ENCODE results near the gene FANCD2. TPM values are rescaled to one million over a fixed set of nuclear protein-coding genes. Genes with fewer than 3 reads are reported as not detected.
"Not testable (repeated sequence)": the region's sequence is repeated elsewhere in the genome, so short reads cannot be mapped to it uniquely, and the experiment has no call there.

FANCD2 gene
- total and polyA plus RNA-seq, 2 experiments from 2014 or later: 10.9 to 84.3 TPM

GRCh38 chr3:10006048-10006761 lies 20.0 kb upstream of the FANCD2 start:
- no peaks in the 10 kb centered on the region for H3K4me1 ChIP-seq (ENCODE audit: low read depth)
- H3K27ac ChIP-seq: no peak overlapping the region
- H3K27me3 ChIP-seq: no peaks in the 10 kb centered on the region
- peak in 1 of 2 donors; percentile 21 for DNase-seq (ENCODE audit: low read depth in 1 of 2, low spot score in 1 of 2)
- no peaks in the 10 kb centered on the region for H3K36me3 ChIP-seq
- H3K9me3 ChIP-seq (ENCODE audit: low read depth): no peaks in the 10 kb centered on the region
- TF ChIP-seq, protein P1, sequence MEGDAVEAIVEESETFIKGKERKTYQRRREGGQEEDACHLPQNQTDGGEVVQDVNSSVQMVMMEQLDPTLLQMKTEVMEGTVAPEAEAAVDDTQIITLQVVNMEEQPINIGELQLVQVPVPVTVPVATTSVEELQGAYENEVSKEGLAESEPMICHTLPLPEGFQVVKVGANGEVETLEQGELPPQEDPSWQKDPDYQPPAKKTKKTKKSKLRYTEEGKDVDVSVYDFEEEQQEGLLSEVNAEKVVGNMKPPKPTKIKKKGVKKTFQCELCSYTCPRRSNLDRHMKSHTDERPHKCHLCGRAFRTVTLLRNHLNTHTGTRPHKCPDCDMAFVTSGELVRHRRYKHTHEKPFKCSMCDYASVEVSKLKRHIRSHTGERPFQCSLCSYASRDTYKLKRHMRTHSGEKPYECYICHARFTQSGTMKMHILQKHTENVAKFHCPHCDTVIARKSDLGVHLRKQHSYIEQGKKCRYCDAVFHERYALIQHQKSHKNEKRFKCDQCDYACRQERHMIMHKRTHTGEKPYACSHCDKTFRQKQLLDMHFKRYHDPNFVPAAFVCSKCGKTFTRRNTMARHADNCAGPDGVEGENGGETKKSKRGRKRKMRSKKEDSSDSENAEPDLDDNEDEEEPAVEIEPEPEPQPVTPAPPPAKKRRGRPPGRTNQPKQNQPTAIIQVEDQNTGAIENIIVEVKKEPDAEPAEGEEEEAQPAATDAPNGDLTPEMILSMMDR (IDR thresholded peaks at IDR 0.05; ENCODE audit: low read depth, low read length): no peak
- no peak overlapping the region for H3K4me3 ChIP-seq

DNA sequence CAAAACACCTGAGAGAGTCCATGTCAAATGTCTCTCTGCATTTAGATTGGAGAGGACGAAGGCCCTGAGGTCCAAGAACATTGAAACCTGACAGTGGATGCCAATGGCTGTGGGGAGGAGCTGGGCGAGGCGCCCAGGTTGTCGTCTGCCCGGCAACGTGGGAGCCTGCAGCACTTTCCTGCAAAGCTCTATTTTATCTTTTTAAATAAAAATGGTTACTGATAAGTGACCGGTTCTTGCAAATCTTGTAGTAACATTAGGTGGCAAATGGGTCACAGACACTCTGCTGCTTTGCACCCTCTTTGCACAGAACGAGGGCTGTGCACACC lies 19.5 kb upstream of the FANCD2 start:
- no peak overlapping the region for H3K4me3 ChIP-seq
- no peaks in the 10 kb centered on the region for H3K9me3 ChIP-seq (ENCODE audit: low read depth)
- no peaks in the 10 kb centered on the region for H3K27me3 ChIP-seq
- DNase-seq (ENCODE audit: low read depth in 1 of 2, low spot score in 1 of 2): no peak
- H3K36me3 ChIP-seq: no peaks in the 10 kb centered on the region
- TF ChIP-seq, protein P1 (IDR thresholded peaks at IDR 0.05; ENCODE audit: low read depth, low read length): no peak
- H3K4me1 ChIP-seq (ENCODE audit: low read depth): no peaks in the 10 kb centered on the region
- no peak overlapping the region for H3K27ac ChIP-seq

DNA sequence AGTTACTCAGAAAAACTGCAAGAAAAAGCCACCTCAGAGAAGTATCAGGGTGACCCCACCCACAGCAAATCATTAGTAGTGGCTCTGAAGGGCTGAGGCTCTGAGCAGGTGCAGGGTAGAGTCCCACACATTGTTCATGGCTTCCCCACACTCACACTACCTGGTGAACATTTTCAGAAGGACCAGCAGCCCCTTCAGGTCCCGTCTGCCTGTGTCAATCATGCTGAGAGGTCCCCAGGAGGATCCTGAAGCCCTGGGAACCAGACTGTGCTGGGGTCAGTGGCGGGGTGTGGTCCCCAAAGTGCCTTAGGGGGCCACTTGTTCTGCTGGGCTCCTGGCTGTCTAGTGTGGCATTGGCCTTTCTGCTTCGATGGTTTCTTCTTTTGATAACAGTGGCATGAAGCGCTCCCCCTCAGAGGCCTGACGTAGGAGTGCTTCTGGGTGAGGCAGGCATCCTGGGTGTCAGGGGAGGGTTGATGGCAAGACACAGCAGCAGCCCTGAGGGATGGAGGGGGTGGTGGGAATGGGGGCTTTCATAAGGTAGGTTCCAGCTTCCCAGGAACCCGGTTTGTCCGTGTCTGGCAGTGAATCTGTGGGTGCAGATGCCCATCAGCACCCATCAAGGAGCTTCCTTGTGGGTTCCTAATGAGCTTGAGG lies 19.0 kb upstream of the FANCD2 start:
- TF ChIP-seq, protein P1 (IDR thresholded peaks at IDR 0.05; ENCODE audit: low read depth, low read length): no peak
- Histone ChIP-seq H3K27ac (no peak overlapping the region), H3K4me3 (no peak overlapping the region), H3K9me3 (ENCODE audit: low read depth) (no peaks in the 10 kb centered on the region), H3K27me3 (no peaks in the 10 kb centered on the region), H3K36me3 (no peaks in the 10 kb centered on the region), H3K4me1 (ENCODE audit: low read depth) (no peaks in the 10 kb centered on the region)
- DNase-seq (ENCODE audit: low read depth in 1 of 2, low spot score in 1 of 2): no peak

DNA sequence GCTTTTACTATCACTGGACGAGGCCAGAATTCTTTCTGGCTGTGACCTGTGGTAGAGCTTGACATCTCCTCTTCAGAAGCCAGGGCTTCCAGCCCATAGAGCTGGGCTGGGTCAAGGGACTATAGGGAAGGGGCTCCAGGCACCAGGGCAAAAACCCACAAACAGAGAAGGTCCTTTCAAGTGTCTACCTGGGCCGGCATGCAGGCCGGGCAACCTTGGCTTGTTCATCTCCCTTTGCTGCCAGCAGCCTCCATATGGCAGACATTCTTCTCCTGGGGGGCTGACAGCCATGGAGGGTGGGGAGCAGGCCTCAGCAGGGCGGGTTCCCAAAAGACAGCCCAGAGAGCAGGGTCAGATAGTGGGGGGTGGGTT lies 18.0 kb upstream of the FANCD2 start:
- H3K36me3 ChIP-seq, H3K4me3 ChIP-seq, H3K27ac ChIP-seq: not testable (repeated sequence)

DNA sequence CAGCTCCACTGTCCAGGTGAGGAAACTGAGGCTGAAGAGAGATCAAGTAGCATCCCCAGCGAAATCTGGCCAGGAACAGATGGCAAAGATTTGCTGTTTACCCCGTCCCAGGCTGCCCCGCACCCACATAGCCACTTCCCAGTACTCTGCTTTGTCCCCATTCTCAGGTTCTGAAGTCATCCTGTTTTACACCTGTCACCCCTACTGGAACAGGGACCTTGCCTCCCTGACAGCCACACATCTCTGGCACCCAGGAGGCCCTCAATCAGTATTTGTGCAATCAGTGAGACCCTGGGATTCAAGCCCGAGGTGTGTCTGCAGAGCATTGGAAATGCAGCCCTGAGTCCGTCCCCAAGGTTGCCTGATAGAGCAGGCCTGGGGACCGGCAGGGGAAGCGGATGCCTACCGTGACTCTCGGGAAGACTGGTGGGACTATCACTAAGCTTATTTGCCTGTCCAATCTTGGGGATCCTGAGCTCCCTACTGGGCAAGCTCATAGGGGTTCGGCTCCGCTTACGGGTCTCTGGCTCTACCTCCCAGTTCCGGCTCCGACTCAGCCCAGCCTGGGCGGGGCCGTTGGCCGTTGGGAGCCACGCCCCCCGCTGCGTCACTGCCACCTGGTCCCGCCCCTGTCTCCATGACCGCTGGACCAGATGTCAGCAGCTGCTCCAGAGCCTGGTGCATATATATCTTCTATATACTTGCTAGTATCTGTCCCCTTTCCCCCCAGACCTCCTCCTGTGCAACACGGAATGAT lies 17.5 kb upstream of the FANCD2 start:
- H3K36me3 ChIP-seq: no peaks in the 10 kb centered on the region
- H3K27ac ChIP-seq: no peak overlapping the region
- H3K4me3 ChIP-seq: peak overlapping the region; percentile 45
- DNase-seq (ENCODE audit: low read depth in 1 of 2, low spot score in 1 of 2): peak; percentile 83 to 89
- TF ChIP-seq, protein P1 (IDR thresholded peaks at IDR 0.05; ENCODE audit: low read depth, low read length): no peak
- no peaks in the 10 kb centered on the region for H3K4me1 ChIP-seq (ENCODE audit: low read depth)
- H3K27me3 ChIP-seq: no peaks in the 10 kb centered on the region
- no peaks in the 10 kb centered on the region for H3K9me3 ChIP-seq (ENCODE audit: low read depth)

More for the DNA sequence above, 18.0 kb upstream of the FANCD2 start:
- not testable (repeated sequence) for DNase-seq (ENCODE audit: low read depth in 1 of 2, low spot score in 1 of 2); H3K9me3 ChIP-seq (ENCODE audit: low read depth); H3K4me1 ChIP-seq (ENCODE audit: low read depth); H3K27me3 ChIP-seq

DNA sequence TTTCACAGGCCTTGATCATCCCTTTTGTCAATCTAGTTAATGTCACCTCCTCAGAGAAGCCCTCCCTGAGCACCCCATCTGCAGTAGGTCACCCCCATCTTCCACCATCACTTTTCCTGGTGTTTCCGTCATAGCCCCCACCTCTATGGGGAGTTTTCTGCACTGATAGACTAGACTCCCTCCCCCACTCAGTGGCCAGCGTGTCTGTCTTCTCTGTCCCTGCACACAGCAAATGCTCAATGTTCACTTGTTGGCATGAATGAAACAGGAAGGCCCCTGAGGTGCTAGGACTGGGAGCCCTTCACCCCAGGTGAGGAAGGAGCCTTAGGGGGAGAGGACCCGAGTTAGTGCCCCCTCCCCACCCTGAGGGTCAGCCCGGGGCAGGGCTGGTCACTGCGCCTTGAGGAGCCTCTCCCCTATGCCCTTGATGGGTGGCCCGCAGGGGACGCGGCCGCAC lies 15.8 kb upstream of the FANCD2 start:
- peaks cover 10% of the 10 kb centered on the region for H3K4me1 ChIP-seq (ENCODE audit: low read depth)

More for the DNA sequence above, 15.8 kb upstream of the FANCD2 start:
- Histone ChIP-seq H3K36me3 (no peaks in the 10 kb centered on the region), H3K27me3 (no peaks in the 10 kb centered on the region), H3K4me3 (peak overlapping the region; percentile 57), H3K27ac (no peak overlapping the region), H3K9me3 (ENCODE audit: low read depth) (no peaks in the 10 kb centered on the region)
- TF ChIP-seq, protein P1 (IDR thresholded peaks at IDR 0.05; ENCODE audit: low read depth, low read length): no peak
- no peak for DNase-seq (ENCODE audit: low read depth in 1 of 2, low spot score in 1 of 2)
